K562 (cell line): Measurements from ENCODE around the gene USP20. TPM values are rescaled to one million over a fixed set of nuclear protein-coding genes. Genes with fewer than 3 reads are reported as not detected.

Source experiments
- CBFB ChIP-seq: sonication (generic); formaldehyde crosslinking; IDR thresholded peaks from 2 replicates; pipeline ENCODE4 v1.4.0; 2020; ENCODE audit warnings: mild to moderate bottlenecking, missing genetic modification reagents
- CHD1 ChIP-seq: fragments of 200-600 bp; sonication (generic); IDR thresholded peaks from one replicate; pipeline ENCODE4 v1.6.1; 2012; ENCODE audit warnings: mild to moderate bottlenecking, moderate library complexity, low read length, inconsistent platforms
- E2F3 ChIP-seq: fragments of 250-450 bp; sonication (Bioruptor Pico); IDR thresholded peaks from 2 replicates; pipeline ENCODE4 v1.4.0; 2020; ENCODE audit warnings: mild to moderate bottlenecking
- KAT8 ChIP-seq: fragments of 450-650 bp; IDR thresholded peaks from 2 replicates; pipeline ENCODE4 v1.6.1; 2016; ENCODE audit warnings: low read depth, mild to moderate bottlenecking
- MAZ ChIP-seq, 2 experiments: fragments of 450-650 bp in 1 of 2; sonication (generic) in 1 of 2; formaldehyde crosslinking; IDR thresholded peaks in 1 of 2; conservative IDR thresholded peaks in 1 of 2; 2 replicates each; pipeline versions ENCODE4 v1.4.0 to v1.5.0; 2020; ENCODE audit warnings: mild to moderate bottlenecking in 1 of 2, missing genetic modification reagents in 1 of 2
- NR3C1 ChIP-seq: sonication (generic); formaldehyde crosslinking; IDR thresholded peaks from 2 replicates; pipeline ENCODE4 v1.8.1; 2022; ENCODE audit warnings: missing genetic modification reagents
- PHB ChIP-seq: fragments of 250-450 bp; sonication (Bioruptor Pico); IDR thresholded peaks from 2 replicates; pipeline ENCODE4 v1.5.0; 2021
- PURB ChIP-seq: sonication (generic); formaldehyde crosslinking; IDR thresholded peaks from 2 replicates; pipeline ENCODE4 v1.9.0; 2021; ENCODE audit warnings: low read depth, mild to moderate bottlenecking, missing genetic modification reagents
- YY1 ChIP-seq, 3 experiments: IDR thresholded peaks; 2 replicates each; pipeline ENCODE4 v1.6.1; 2011; ENCODE audit warnings: low read length in 2 of 3, mild to moderate bottlenecking in 2 of 3, moderate library complexity in 2 of 3, borderline replicate concordance in 1 of 3, control low read depth in 1 of 3, low read depth in 1 of 3; ENCODE audit not compliant: insufficient read depth in 3 of 3, insufficient replicate concordance in 2 of 3, control insufficient read depth in 1 of 3, insufficient read length in 1 of 3; ENCODE audit errors: extremely low read depth in 1 of 3
- ZNF239 ChIP-seq: fragments of 250-450 bp; sonication (Bioruptor Pico); IDR thresholded peaks from 2 replicates; pipeline ENCODE4 v1.4.0; 2020; ENCODE audit warnings: mild to moderate bottlenecking
- ZNF766 ChIP-seq: fragments of 200-800 bp; sonication (Bioruptor generic); conservative IDR thresholded peaks from 2 replicates; pipeline ENCODE4 v1.6.1; 2016; ENCODE audit warnings: missing genetic modification characterization, missing compliant biosample characterization
- ZZZ3 ChIP-seq: fragments of 450-650 bp; IDR thresholded peaks from 2 replicates; pipeline ENCODE4 v1.6.1; 2016; ENCODE audit warnings: antibody characterized with exemption, mild to moderate bottlenecking, moderate library complexity
- polyA plus RNA-seq, 8 experiments: library from polyadenylated mRNA; depleted of rRNA in 4 of 8; stranded (reverse) in 5 of 8; unstranded in 3 of 8; fragments of >200 nt; fragmentation: Nextera tagmentation in 2 of 8; fragmentation: Illumina TruSeq in 1 of 8; extraction: Ambion mirVana in 2 of 8; extraction: Trizol in 1 of 8; gene quantifications; 2 replicates each; pipeline versions ENCODE4 v1.2.1 to v1.2.3, GENCODE V29; 2011 to 2014; ENCODE audit warnings: inconsistent platforms in 1 of 8, missing spikeins in 1 of 8
- total RNA-seq, 7 experiments: library from RNA; depleted of rRNA in 6 of 7; stranded (reverse); fragments of >200 nt in 6 of 7; fragmentation: Illumina TruSeq in 2 of 7; extraction: Trizol in 2 of 7; gene quantifications; 2 replicates each; pipeline versions ENCODE4 v1.2.1 to v1.2.3, GENCODE V29; 2011 to 2021; ENCODE audit warnings: low replicate concordance in 1 of 7
- TF ChIP-seq, protein P1 (sequence below): sonication (generic); formaldehyde crosslinking; IDR thresholded peaks from 2 replicates; pipeline ENCODE4 v1.8.0; 2022; ENCODE audit warnings: mild to moderate bottlenecking, missing genetic modification reagents
- TF ChIP-seq, protein P2 (sequence below), 2 experiments: IDR thresholded peaks; 2 replicates each; pipeline ENCODE4 v1.6.1; 2012; ENCODE audit warnings: improper control_type of control experiment in 2 of 2, low read depth in 2 of 2, low read length in 2 of 2, borderline replicate concordance in 1 of 2
- TF ChIP-seq, protein P3 (sequence below): sonication (generic); formaldehyde crosslinking; IDR thresholded peaks from 2 replicates; pipeline ENCODE4 v1.8.0; 2022; ENCODE audit warnings: missing genetic modification reagents, mild to moderate bottlenecking, moderate library complexity, borderline replicate concordance

The USP20 gene
- total and polyA plus RNA-seq, 9 of the 15 experiments (the other 6 are each of a cell fraction or from before 2014, with no cell fraction given), result 1.9 to 136 (median 49.1) TPM

DNA sequence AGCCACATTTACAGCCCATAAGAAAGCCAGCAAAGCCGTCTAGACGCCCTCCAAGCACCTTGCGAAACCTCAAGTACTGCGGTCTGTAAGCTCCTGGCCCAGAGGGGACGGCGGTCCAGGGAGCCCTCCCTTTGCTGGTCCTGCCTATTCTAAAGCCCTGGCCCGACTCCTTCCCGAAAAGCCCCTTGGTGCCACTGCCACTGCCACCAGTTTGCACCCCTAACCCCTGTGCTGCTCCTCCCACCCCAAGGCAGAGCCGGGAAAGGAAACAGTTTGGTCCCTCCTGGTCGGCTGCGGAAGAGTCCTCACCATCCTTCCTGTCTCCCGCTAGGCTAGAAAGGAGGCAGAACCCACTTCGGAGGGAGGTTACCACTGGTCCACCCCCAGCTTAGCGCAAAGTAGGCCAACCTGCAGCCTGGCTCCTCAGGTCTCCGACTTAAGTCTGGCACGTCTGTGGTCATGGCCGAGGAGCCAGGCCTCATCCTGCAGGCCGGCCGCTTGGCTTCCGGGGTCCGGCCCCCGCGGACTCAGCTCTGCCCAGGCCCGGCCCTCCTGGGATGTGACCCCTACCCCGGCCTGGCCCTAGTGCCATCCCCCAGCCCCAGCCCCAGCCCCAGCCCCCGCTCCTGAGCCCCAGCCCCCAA, 12.2 kb upstream of the USP20 start (continued):
- TF ChIP-seq, protein P1, sequence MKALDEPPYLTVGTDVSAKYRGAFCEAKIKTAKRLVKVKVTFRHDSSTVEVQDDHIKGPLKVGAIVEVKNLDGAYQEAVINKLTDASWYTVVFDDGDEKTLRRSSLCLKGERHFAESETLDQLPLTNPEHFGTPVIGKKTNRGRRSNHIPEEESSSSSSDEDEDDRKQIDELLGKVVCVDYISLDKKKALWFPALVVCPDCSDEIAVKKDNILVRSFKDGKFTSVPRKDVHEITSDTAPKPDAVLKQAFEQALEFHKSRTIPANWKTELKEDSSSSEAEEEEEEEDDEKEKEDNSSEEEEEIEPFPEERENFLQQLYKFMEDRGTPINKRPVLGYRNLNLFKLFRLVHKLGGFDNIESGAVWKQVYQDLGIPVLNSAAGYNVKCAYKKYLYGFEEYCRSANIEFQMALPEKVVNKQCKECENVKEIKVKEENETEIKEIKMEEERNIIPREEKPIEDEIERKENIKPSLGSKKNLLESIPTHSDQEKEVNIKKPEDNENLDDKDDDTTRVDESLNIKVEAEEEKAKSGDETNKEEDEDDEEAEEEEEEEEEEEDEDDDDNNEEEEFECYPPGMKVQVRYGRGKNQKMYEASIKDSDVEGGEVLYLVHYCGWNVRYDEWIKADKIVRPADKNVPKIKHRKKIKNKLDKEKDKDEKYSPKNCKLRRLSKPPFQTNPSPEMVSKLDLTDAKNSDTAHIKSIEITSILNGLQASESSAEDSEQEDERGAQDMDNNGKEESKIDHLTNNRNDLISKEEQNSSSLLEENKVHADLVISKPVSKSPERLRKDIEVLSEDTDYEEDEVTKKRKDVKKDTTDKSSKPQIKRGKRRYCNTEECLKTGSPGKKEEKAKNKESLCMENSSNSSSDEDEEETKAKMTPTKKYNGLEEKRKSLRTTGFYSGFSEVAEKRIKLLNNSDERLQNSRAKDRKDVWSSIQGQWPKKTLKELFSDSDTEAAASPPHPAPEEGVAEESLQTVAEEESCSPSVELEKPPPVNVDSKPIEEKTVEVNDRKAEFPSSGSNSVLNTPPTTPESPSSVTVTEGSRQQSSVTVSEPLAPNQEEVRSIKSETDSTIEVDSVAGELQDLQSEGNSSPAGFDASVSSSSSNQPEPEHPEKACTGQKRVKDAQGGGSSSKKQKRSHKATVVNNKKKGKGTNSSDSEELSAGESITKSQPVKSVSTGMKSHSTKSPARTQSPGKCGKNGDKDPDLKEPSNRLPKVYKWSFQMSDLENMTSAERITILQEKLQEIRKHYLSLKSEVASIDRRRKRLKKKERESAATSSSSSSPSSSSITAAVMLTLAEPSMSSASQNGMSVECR (CRISPR knock-in tag), result 0 out of 2 replicates have a peak, but pooled peaks have one; percentile 51
- no peak for TF ChIP-seq ZNF766 (CRISPR knock-in tag)
- TF ChIP-seq YY1 (IDR thresholded peaks at IDR 0.05; ENCODE audit: borderline replicate concordance in 1 of 3, control insufficient read depth in 1 of 3, extremely low read depth in 1 of 3, insufficient read depth in 3 of 3, insufficient read length in 1 of 3, insufficient replicate concordance in 2 of 3, low read depth in 1 of 3, low read length in 2 of 3), result peak in 1 of 3 experiments; percentile 64
- no peak for TF ChIP-seq E2F3 (CRISPR knock-in tag)
- TF ChIP-seq KAT8, result no peak
- peak; percentile 18; the same call in 1 of the 2 replicates for TF ChIP-seq CBFB (CRISPR knock-in tag)
- TF ChIP-seq NR3C1 (CRISPR knock-in tag), result no peak
- 0 out of 2 replicates have a peak, but pooled peaks have one; percentile 51 for TF ChIP-seq PURB (CRISPR knock-in tag)
- peak; percentile 78; the same call in 1 of the 2 replicates for TF ChIP-seq PHB
- TF ChIP-seq CHD1, result no peak
- TF ChIP-seq, protein P2, sequence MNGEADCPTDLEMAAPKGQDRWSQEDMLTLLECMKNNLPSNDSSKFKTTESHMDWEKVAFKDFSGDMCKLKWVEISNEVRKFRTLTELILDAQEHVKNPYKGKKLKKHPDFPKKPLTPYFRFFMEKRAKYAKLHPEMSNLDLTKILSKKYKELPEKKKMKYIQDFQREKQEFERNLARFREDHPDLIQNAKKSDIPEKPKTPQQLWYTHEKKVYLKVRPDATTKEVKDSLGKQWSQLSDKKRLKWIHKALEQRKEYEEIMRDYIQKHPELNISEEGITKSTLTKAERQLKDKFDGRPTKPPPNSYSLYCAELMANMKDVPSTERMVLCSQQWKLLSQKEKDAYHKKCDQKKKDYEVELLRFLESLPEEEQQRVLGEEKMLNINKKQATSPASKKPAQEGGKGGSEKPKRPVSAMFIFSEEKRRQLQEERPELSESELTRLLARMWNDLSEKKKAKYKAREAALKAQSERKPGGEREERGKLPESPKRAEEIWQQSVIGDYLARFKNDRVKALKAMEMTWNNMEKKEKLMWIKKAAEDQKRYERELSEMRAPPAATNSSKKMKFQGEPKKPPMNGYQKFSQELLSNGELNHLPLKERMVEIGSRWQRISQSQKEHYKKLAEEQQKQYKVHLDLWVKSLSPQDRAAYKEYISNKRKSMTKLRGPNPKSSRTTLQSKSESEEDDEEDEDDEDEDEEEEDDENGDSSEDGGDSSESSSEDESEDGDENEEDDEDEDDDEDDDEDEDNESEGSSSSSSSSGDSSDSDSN (IDR thresholded peaks at IDR 0.05; ENCODE audit: borderline replicate concordance in 1 of 2, low read depth in 2 of 2, low read length in 2 of 2), result peak; percentile 43 to 68; a peak in 1 of 4 replicates
- no peak for TF ChIP-seq ZNF239
- TF ChIP-seq ZZZ3, result no peak
- TF ChIP-seq, protein P3, sequence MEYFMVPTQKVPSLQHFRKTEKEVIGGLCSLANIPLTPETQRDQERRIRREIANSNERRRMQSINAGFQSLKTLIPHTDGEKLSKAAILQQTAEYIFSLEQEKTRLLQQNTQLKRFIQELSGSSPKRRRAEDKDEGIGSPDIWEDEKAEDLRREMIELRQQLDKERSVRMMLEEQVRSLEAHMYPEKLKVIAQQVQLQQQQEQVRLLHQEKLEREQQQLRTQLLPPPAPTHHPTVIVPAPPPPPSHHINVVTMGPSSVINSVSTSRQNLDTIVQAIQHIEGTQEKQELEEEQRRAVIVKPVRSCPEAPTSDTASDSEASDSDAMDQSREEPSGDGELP (CRISPR knock-in tag), result peak; percentile 31; the same call in 1 of the 2 replicates
- peak in 1 of 2 experiments; percentile 43; a peak in 1 of 4 replicates for TF ChIP-seq MAZ (CRISPR knock-in tag; conservative IDR thresholded peaks at IDR 0.05 in 1 of 2, IDR thresholded peaks at IDR 0.05 in 1 of 2)
